ENCODE measurements around the gene SCP2. TPM values are rescaled to one million over a fixed set of nuclear protein-coding genes. Genes with fewer than 3 reads are reported as not detected.

SCP2 gene
- total RNA-seq, 2 experiments from 2014 or later: 22.7 to 27.0 TPM

DNA sequence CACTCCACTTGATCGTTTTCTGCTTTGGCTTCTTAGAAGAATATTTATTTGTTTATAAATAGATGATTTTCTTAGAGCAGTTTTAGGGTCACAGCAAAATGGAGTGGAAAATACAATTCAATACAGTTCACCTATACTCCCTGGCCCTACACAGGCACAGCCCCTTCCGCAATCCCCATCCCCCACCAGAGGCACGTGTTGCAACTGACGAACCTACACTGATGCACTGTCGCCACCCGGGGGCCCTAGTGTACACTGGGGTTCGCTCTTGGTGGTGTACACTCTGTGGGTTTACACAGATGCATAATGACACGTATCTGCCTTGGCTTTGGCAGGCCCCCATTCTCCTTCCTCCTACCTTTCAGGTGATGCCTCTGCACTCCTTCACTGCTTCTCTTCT lies 13.5 kb upstream of the SCP2 start:
- no peaks in the 10 kb centered on the region for H3K27me3 ChIP-seq (ENCODE audit: control insufficient read depth in 1 of 2, insufficient read depth in 2 of 2, low read length in 2 of 2)
- TF ChIP-seq, protein P1, sequence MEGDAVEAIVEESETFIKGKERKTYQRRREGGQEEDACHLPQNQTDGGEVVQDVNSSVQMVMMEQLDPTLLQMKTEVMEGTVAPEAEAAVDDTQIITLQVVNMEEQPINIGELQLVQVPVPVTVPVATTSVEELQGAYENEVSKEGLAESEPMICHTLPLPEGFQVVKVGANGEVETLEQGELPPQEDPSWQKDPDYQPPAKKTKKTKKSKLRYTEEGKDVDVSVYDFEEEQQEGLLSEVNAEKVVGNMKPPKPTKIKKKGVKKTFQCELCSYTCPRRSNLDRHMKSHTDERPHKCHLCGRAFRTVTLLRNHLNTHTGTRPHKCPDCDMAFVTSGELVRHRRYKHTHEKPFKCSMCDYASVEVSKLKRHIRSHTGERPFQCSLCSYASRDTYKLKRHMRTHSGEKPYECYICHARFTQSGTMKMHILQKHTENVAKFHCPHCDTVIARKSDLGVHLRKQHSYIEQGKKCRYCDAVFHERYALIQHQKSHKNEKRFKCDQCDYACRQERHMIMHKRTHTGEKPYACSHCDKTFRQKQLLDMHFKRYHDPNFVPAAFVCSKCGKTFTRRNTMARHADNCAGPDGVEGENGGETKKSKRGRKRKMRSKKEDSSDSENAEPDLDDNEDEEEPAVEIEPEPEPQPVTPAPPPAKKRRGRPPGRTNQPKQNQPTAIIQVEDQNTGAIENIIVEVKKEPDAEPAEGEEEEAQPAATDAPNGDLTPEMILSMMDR (IDR thresholded peaks at IDR 0.05): no peak
- H3K4me1 ChIP-seq (ENCODE audit: insufficient read depth, low read length): no peaks in the 10 kb centered on the region
- peak; percentile 55 for ATAC-seq (ENCODE audit: poor library complexity)
- ChIA-PET POLR2A (no interaction called here), CTCF (no interaction called here)
- H3K27ac ChIP-seq (ENCODE audit: low read depth in 1 of 2, low read length in 2 of 2): no peak overlapping the region
- no peaks in the 10 kb centered on the region for H3K27me3 Mint-ChIP-seq
- H3K9me3 Mint-ChIP-seq: no peaks in the 10 kb centered on the region
- H3K36me3 Mint-ChIP-seq (ENCODE audit: low read depth): peaks cover 34% of the 10 kb centered on the region
- no peak overlapping the region for H3K4me3 Mint-ChIP-seq
- no peak overlapping the region for H3K4me3 ChIP-seq (ENCODE audit: low read length)
- intact Hi-C loops (cut with DNase I, micrococcal nuclease): no loop called here
- H3K9me3 ChIP-seq (ENCODE audit: control insufficient read depth in 1 of 2, insufficient read depth in 1 of 2, low read length in 2 of 2): no peaks in the 10 kb centered on the region
- no peak for DNase-seq
- peaks cover 14% of the 10 kb centered on the region for H3K36me3 ChIP-seq (ENCODE audit: insufficient read depth, low read length)
- H3K27ac Mint-ChIP-seq: no peak overlapping the region
- peaks cover 7% of the 10 kb centered on the region for H3K4me1 Mint-ChIP-seq (ENCODE audit: low read depth)

DNA sequence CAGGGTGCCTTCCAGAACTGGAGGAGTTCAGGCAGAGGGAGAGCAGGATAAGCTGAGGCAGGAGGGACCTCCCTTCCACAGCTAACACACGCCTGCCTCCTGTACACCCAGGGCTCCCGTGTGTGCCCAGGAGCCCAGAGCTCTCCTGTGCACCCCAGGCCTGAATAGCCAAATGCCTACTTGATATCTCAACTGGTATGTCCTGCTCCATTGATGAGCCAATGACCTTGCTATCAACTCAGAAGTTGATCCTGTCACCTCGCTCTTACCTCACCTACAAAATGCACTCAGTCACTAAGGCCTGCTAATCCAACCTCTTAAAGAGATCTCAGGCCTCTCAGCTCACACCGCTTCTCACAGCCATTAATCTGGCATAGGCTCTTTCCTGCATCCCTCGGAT lies 12.6 kb upstream of the SCP2 start:
- Histone ChIP-seq H3K36me3 (ENCODE audit: insufficient read depth, low read length) (peaks cover 14% of the 10 kb centered on the region), H3K4me3 (ENCODE audit: low read length) (no peak overlapping the region), H3K9me3 (ENCODE audit: control insufficient read depth in 1 of 2, insufficient read depth in 1 of 2, low read length in 2 of 2) (no peaks in the 10 kb centered on the region), H3K27me3 (ENCODE audit: control insufficient read depth in 1 of 2, insufficient read depth in 2 of 2, low read length in 2 of 2) (no peaks in the 10 kb centered on the region), H3K27ac (ENCODE audit: low read depth in 1 of 2, low read length in 2 of 2) (no peak overlapping the region), H3K4me1 (ENCODE audit: insufficient read depth, low read length) (peaks cover 1% of the 10 kb centered on the region)
- CTCF ChIA-PET: no interaction called here
- Mint-ChIP-seq H3K4me1 (ENCODE audit: low read depth) (peaks cover 14% of the 10 kb centered on the region), H3K27ac (no peak overlapping the region), H3K27me3 (no peaks in the 10 kb centered on the region), H3K9me3 (no peaks in the 10 kb centered on the region), H3K4me3 (no peak overlapping the region), H3K36me3 (ENCODE audit: low read depth) (peaks cover 27% of the 10 kb centered on the region)
- DNase-seq (no peak), ATAC-seq (ENCODE audit: poor library complexity) (no peak)
- intact Hi-C loops (cut with DNase I, micrococcal nuclease): no loop called here
- POLR2A ChIA-PET: no interaction called here
- TF ChIP-seq, protein P1 (IDR thresholded peaks at IDR 0.05): no peak

GRCh38 chr1:52915211-52915854 lies 11.7 kb upstream of the SCP2 start:
- H3K4me1 ChIP-seq (ENCODE audit: insufficient read depth, low read length): peaks cover 8% of the 10 kb centered on the region
- no peaks in the 10 kb centered on the region for H3K9me3 Mint-ChIP-seq
- POLR2A ChIA-PET: no interaction called here

More at GRCh38 chr1:52915211-52915854, 11.7 kb upstream of the SCP2 start:
- no peaks in the 10 kb centered on the region for H3K27me3 ChIP-seq (ENCODE audit: control insufficient read depth in 1 of 2, insufficient read depth in 2 of 2, low read length in 2 of 2)
- intact Hi-C loops (cut with DNase I, micrococcal nuclease): no loop called here
- H3K4me3 ChIP-seq (ENCODE audit: low read length): no peak overlapping the region
- no peak overlapping the region for H3K4me3 Mint-ChIP-seq
- no peak for ATAC-seq (ENCODE audit: poor library complexity)
- TF ChIP-seq, protein P1 (IDR thresholded peaks at IDR 0.05): no peak
- CTCF ChIA-PET: no interaction called here
- H3K36me3 ChIP-seq (ENCODE audit: insufficient read depth, low read length): peaks cover 14% of the 10 kb centered on the region
- no peaks in the 10 kb centered on the region for H3K27me3 Mint-ChIP-seq
- peaks cover 23% of the 10 kb centered on the region for H3K4me1 Mint-ChIP-seq (ENCODE audit: low read depth)
- H3K36me3 Mint-ChIP-seq (ENCODE audit: low read depth): peaks cover 19% of the 10 kb centered on the region
- no peak overlapping the region for H3K27ac ChIP-seq (ENCODE audit: low read depth in 1 of 2, low read length in 2 of 2)
- H3K9me3 ChIP-seq (ENCODE audit: control insufficient read depth in 1 of 2, insufficient read depth in 1 of 2, low read length in 2 of 2): no peaks in the 10 kb centered on the region
- DNase-seq: no peak
- no peak overlapping the region for H3K27ac Mint-ChIP-seq

All from CD4-positive, alpha-beta T cell (primary cell).